ENCODE data around the gene FAM83C. TPM values are rescaled to one million over a fixed set of nuclear protein-coding genes. Genes with fewer than 3 reads are reported as not detected.

FAM83C gene
- total RNA-seq, 1 experiment from 2014 or later: not detected

GRCh38 chr20:35260426-35260825 lies 31.8 kb downstream of the FAM83C start:
- Histone ChIP-seq H3K9me3 (ENCODE audit: low read depth, low read length, poor library complexity, severe bottlenecking) (no peaks in the 10 kb centered on the region), H3K27me3 (replicated peaks; ENCODE audit: insufficient read depth, low read depth, low read length, poor library complexity) (no peaks in the 10 kb centered on the region), H3K4me1 (ENCODE audit: insufficient read depth, low read length, poor library complexity, severe bottlenecking) (no peaks in the 10 kb centered on the region), H3K4me3 (ENCODE audit: low read depth, low read length, poor library complexity, severe bottlenecking) (no peak overlapping the region), H3K36me3 (ENCODE audit: insufficient read depth, low read length, poor library complexity, severe bottlenecking) (no peaks in the 10 kb centered on the region), H3K27ac (ENCODE audit: low read depth, low read length, poor library complexity, severe bottlenecking) (no peak overlapping the region)
- intact Hi-C loops (cut with micrococcal nuclease; ENCODE audit: unreplicated experiment): no loop called here
- TF ChIP-seq EZH2 (IDR thresholded peaks at IDR 0.05; ENCODE audit: borderline replicate concordance, low read depth, low read length, poor library complexity, severe bottlenecking) (no peak), CTCF (conservative IDR thresholded peaks at IDR 0.05; ENCODE audit: low read depth, low read length) (no peak)
- no TSS peak for BruUV-seq (replicated peaks)
- no peak for DNase-seq (ENCODE audit: low spot score)
- POLR2A ChIA-PET (ENCODE audit: low non-redundant PET): interaction anchor here (0.5 kb wide), 1 partner anchor 144 kb away, joined by 5 read pairs; no protein-coding TSS in a partner anchor
- CTCF ChIA-PET: no interaction called here

- H3K4me1 ChIP-seq (ENCODE audit: insufficient read depth, low read length, poor library complexity, severe bottlenecking): no peaks in the 10 kb centered on the region
- intact Hi-C loops (cut with micrococcal nuclease; ENCODE audit: unreplicated experiment): no loop called here
- no peaks in the 10 kb centered on the region for H3K36me3 ChIP-seq (ENCODE audit: insufficient read depth, low read length, poor library complexity, severe bottlenecking)
- BruUV-seq (replicated peaks): no TSS peak
- ChIA-PET CTCF (no interaction called here), POLR2A (ENCODE audit: low non-redundant PET) (interaction anchor here (0.6 kb wide), 1 partner anchor 21 kb away, joined by 3 read pairs; the partner anchor contains the start of gene MMP24OS)
- no peak for DNase-seq (ENCODE audit: low spot score)
- no peaks in the 10 kb centered on the region for H3K27me3 ChIP-seq (replicated peaks; ENCODE audit: insufficient read depth, low read depth, low read length, poor library complexity)
- no peak overlapping the region for H3K27ac ChIP-seq (ENCODE audit: low read depth, low read length, poor library complexity, severe bottlenecking)
- no peaks in the 10 kb centered on the region for H3K9me3 ChIP-seq (ENCODE audit: low read depth, low read length, poor library complexity, severe bottlenecking)
- no peak overlapping the region for H3K4me3 ChIP-seq (ENCODE audit: low read depth, low read length, poor library complexity, severe bottlenecking)
- TF ChIP-seq CTCF (conservative IDR thresholded peaks at IDR 0.05; ENCODE audit: low read depth, low read length): no peak
- no peak for TF ChIP-seq EZH2 (IDR thresholded peaks at IDR 0.05; ENCODE audit: borderline replicate concordance, low read depth, low read length, poor library complexity, severe bottlenecking)
These were observed 34.9 kb downstream of the FAM83C start for GRCh38 chr20:35257175-35257909.

DNA sequence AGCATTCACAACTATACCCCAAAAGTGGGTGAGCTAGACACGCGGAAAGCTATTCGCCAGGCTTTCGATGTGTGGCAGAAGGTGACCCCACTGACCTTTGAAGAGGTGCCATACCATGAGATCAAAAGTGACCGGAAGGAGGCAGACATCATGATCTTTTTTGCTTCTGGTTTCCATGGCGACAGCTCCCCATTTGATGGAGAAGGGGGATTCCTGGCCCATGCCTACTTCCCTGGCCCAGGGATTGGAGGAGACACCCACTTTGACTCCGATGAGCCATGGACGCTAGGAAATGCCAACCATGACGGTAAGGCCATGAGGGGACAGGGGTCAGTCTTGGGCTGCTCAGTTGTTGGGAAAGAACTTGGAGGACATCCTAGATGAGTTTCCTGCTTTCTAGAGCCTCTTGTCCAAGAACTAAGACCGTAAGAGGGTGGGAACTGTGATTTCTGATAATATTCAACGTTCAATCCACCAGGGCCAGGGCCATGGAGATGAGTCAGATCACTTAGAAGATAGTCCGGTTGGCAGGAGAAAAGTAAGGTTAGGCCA lies 37.7 kb downstream of the FAM83C start:
- H3K36me3 ChIP-seq (ENCODE audit: insufficient read depth, low read length, poor library complexity, severe bottlenecking): no peaks in the 10 kb centered on the region
- no TSS peak for BruUV-seq (replicated peaks)
- H3K9me3 ChIP-seq (ENCODE audit: low read depth, low read length, poor library complexity, severe bottlenecking): no peaks in the 10 kb centered on the region
- no peak overlapping the region for H3K27ac ChIP-seq (ENCODE audit: low read depth, low read length, poor library complexity, severe bottlenecking)
- no peaks in the 10 kb centered on the region for H3K4me1 ChIP-seq (ENCODE audit: insufficient read depth, low read length, poor library complexity, severe bottlenecking)
- no peaks in the 10 kb centered on the region for H3K27me3 ChIP-seq (replicated peaks; ENCODE audit: insufficient read depth, low read depth, low read length, poor library complexity)
- no peak for DNase-seq (ENCODE audit: low spot score)
- ChIA-PET POLR2A (ENCODE audit: low non-redundant PET) (no interaction called here), CTCF (no interaction called here)
- intact Hi-C loops (cut with micrococcal nuclease; ENCODE audit: unreplicated experiment): no loop called here
- no peak overlapping the region for H3K4me3 ChIP-seq (ENCODE audit: low read depth, low read length, poor library complexity, severe bottlenecking)
- TF ChIP-seq EZH2 (IDR thresholded peaks at IDR 0.05; ENCODE audit: borderline replicate concordance, low read depth, low read length, poor library complexity, severe bottlenecking) (no peak), CTCF (conservative IDR thresholded peaks at IDR 0.05; ENCODE audit: low read depth, low read length) (no peak)

Data from A673 (cell line).